K562 (cell line): Measurements from ENCODE around the gene WWOX. TPM values are rescaled to one million over a fixed set of nuclear protein-coding genes. Genes with fewer than 3 reads are reported as not detected.
A peak's percentile ranks its signal among the peaks of the same experiment; 100 is the strongest.

Experiments used
- ATF7 ChIP-seq: fragments of 450-650 bp; IDR thresholded peaks from 2 replicates; pipeline ENCODE4 v1.7.1; 2014; ENCODE audit warnings: mild to moderate bottlenecking, moderate library complexity
- BCOR ChIP-seq: fragments of 450-650 bp; IDR thresholded peaks from 2 replicates; pipeline ENCODE4 v1.6.1; 2016
- C11orf30 ChIP-seq: fragments of 450-650 bp; IDR thresholded peaks from 2 replicates; pipeline ENCODE4 v1.6.1; 2016; ENCODE audit warnings: low read depth, mild to moderate bottlenecking
- CREB1 ChIP-seq, 2 experiments: sonication (generic) in 1 of 2; formaldehyde crosslinking in 1 of 2; IDR thresholded peaks; 2 replicates each; pipeline versions ENCODE4 v1.6.1 to v1.8.0; 2012 to 2022; ENCODE audit warnings: inconsistent platforms in 1 of 2, mild to moderate bottlenecking in 1 of 2, missing genetic modification reagents in 1 of 2, moderate library complexity in 1 of 2
- DIDO1 ChIP-seq: fragments of 450-650 bp; IDR thresholded peaks from 2 replicates; pipeline ENCODE4 v1.6.1; 2016; ENCODE audit warnings: low read depth, missing biosample characterization, missing genetic modification characterization
- FOS ChIP-seq: IDR thresholded peaks from 3 replicates; pipeline ENCODE4 v1.6.1; 2011; ENCODE audit not compliant: insufficient read length; ENCODE audit errors: extremely low read depth
- FOXJ2 ChIP-seq: fragments of 200-800 bp; sonication (Bioruptor generic); IDR thresholded peaks from 2 replicates; pipeline ENCODE4 v1.6.1; 2016; ENCODE audit warnings: missing genetic modification characterization, missing compliant biosample characterization
- GABPA ChIP-seq: fragments of 200-800 bp; sonication (Bioruptor generic); conservative IDR thresholded peaks from 2 replicates; pipeline ENCODE4 v1.6.1; 2016; ENCODE audit warnings: low read depth, missing genetic modification characterization, missing compliant biosample characterization
- GABPB1 ChIP-seq: sonication (generic); formaldehyde crosslinking; IDR thresholded peaks from 2 replicates; pipeline ENCODE4 v1.8.0; 2022; ENCODE audit warnings: mild to moderate bottlenecking, missing genetic modification reagents
- KDM1A ChIP-seq, 2 experiments: fragments of 450-650 bp; IDR thresholded peaks; 2 replicates each; pipeline ENCODE4 v1.6.1; 2016; ENCODE audit warnings: mild to moderate bottlenecking in 2 of 2
- MBD2 ChIP-seq: sonication (generic); IDR thresholded peaks from 2 replicates; pipeline ENCODE4 v1.6.1; 2016; ENCODE audit warnings: low read depth, borderline replicate concordance
- NR2C2 ChIP-seq, 2 experiments: fragments of 200-800 bp in 1 of 2; sonication (Bioruptor generic) in 1 of 2; sonication (generic) in 1 of 2; formaldehyde crosslinking in 1 of 2; IDR thresholded peaks; 2 replicates each; pipeline versions ENCODE4 v1.6.1 to v1.8.0; 2016 to 2022; ENCODE audit warnings: mild to moderate bottlenecking in 1 of 2, missing compliant biosample characterization in 1 of 2, missing genetic modification characterization in 1 of 2, missing genetic modification reagents in 1 of 2
- POU5F1 ChIP-seq: fragments of 150-350 bp; IDR thresholded peaks from 2 replicates; pipeline ENCODE4 v1.6.1; 2014; ENCODE audit warnings: borderline replicate concordance, low read length, low read depth, mild to moderate bottlenecking; ENCODE audit not compliant: partially characterized antibody
- RFX7 ChIP-seq: fragments of 250-450 bp; sonication (Bioruptor Pico); IDR thresholded peaks from 2 replicates; pipeline ENCODE4 v1.5.1; 2021; ENCODE audit warnings: mild to moderate bottlenecking
- SIX5 ChIP-seq, 2 experiments: IDR thresholded peaks; 2 replicates each; pipeline ENCODE4 v1.6.1; 2011; ENCODE audit warnings: low read length in 2 of 2, borderline replicate concordance in 1 of 2, low read depth in 1 of 2, mild to moderate bottlenecking in 1 of 2, moderate library complexity in 1 of 2; ENCODE audit not compliant: insufficient read depth in 1 of 2
- SMAD4 ChIP-seq: fragments of 250-450 bp; sonication (Bioruptor Pico); conservative IDR thresholded peaks from 2 replicates; pipeline ENCODE4 v1.8.0; 2021; ENCODE audit warnings: inconsistent platforms, mild to moderate bottlenecking, moderate library complexity
- SMARCA5 ChIP-seq: fragments of 450-650 bp; IDR thresholded peaks from 2 replicates; pipeline ENCODE4 v1.6.1; 2016
- SOX6 ChIP-seq: fragments of 450-650 bp; IDR thresholded peaks from 2 replicates; pipeline ENCODE4 v1.6.1; 2014; ENCODE audit warnings: mild to moderate bottlenecking
- TRIM24 ChIP-seq, 2 experiments: fragments of 450-650 bp; IDR thresholded peaks; 2 replicates each; pipeline ENCODE4 v1.6.1; 2016
- ZBTB2 ChIP-seq: fragments of 450-650 bp; IDR thresholded peaks from 2 replicates; pipeline ENCODE4 v1.6.1; 2016; ENCODE audit warnings: antibody characterized with exemption
- ZNF311 ChIP-seq: fragments of 250-450 bp; sonication (Bioruptor Pico); IDR thresholded peaks from 2 replicates; pipeline ENCODE4 v1.4.0; 2020; ENCODE audit warnings: mild to moderate bottlenecking, moderate library complexity
- ZNF584 ChIP-seq: fragments of 200-800 bp; sonication (Bioruptor generic); IDR thresholded peaks from 2 replicates; pipeline ENCODE4 v1.6.1; 2016; ENCODE audit warnings: low read depth, mild to moderate bottlenecking, missing genetic modification characterization, missing compliant biosample characterization
- polyA plus RNA-seq, 8 experiments: library from polyadenylated mRNA; depleted of rRNA in 4 of 8; stranded (reverse) in 5 of 8; unstranded in 3 of 8; fragments of >200 nt; fragmentation: Nextera tagmentation in 2 of 8; fragmentation: Illumina TruSeq in 1 of 8; extraction: Ambion mirVana in 2 of 8; extraction: Trizol in 1 of 8; gene quantifications; 2 replicates each; pipeline versions ENCODE4 v1.2.1 to v1.2.3, GENCODE V29; 2011 to 2014; ENCODE audit warnings: inconsistent platforms in 1 of 8, missing spikeins in 1 of 8
- total RNA-seq, 7 experiments: library from RNA; depleted of rRNA in 6 of 7; stranded (reverse); fragments of >200 nt in 6 of 7; fragmentation: Illumina TruSeq in 2 of 7; extraction: Trizol in 2 of 7; gene quantifications; 2 replicates each; pipeline versions ENCODE4 v1.2.1 to v1.2.3, GENCODE V29; 2011 to 2021; ENCODE audit warnings: low replicate concordance in 1 of 7
- TF ChIP-seq, protein P1 (sequence below): fragments of 450-650 bp; formaldehyde crosslinking; IDR thresholded peaks from 2 replicates; pipeline ENCODE4 v1.4.0; 2020; ENCODE audit warnings: mild to moderate bottlenecking, mixed read lengths
- TF ChIP-seq, protein P2 (sequence below): sonication (generic); formaldehyde crosslinking; IDR thresholded peaks from 2 replicates; pipeline ENCODE4 v1.9.0; 2022; ENCODE audit warnings: mild to moderate bottlenecking, missing genetic modification reagents

WWOX gene
- total and polyA plus RNA-seq, 9 of the 15 experiments (the other 6 are each of a cell fraction or from before 2014, with no cell fraction given): 1.6 to 22.7 (median 8.1) TPM

GRCh38 chr16:78796221-78796866 lies 696.9 kb downstream of the WWOX start (continued):
- no peak for TF ChIP-seq NR2C2 (CRISPR knock-in tag; IDR thresholded peaks at IDR 0.05)
- peak; percentile 71 for TF ChIP-seq NR2C2 (tag; IDR thresholded peaks at IDR 0.05)
- no peak for TF ChIP-seq KDM1A (IDR thresholded peaks at IDR 0.05)
- no peak for TF ChIP-seq SOX6
- peak; percentile 71 for TF ChIP-seq GABPA (tag)
- TF ChIP-seq RFX7 (CRISPR knock-in tag): no peak
- no peak for TF ChIP-seq ZBTB2
- 0 out of 2 replicates have a peak, but pooled peaks have one; percentile 18 for TF ChIP-seq FOXJ2 (tag)
- TF ChIP-seq FOS: peak; percentile 88
- no peak for TF ChIP-seq SMAD4 (CRISPR knock-in tag)
- no peak for TF ChIP-seq SMARCA5
- peak; percentile 26; the same call in 1 of the 2 replicates for TF ChIP-seq GABPB1 (CRISPR knock-in tag)
- TF ChIP-seq, protein P1, sequence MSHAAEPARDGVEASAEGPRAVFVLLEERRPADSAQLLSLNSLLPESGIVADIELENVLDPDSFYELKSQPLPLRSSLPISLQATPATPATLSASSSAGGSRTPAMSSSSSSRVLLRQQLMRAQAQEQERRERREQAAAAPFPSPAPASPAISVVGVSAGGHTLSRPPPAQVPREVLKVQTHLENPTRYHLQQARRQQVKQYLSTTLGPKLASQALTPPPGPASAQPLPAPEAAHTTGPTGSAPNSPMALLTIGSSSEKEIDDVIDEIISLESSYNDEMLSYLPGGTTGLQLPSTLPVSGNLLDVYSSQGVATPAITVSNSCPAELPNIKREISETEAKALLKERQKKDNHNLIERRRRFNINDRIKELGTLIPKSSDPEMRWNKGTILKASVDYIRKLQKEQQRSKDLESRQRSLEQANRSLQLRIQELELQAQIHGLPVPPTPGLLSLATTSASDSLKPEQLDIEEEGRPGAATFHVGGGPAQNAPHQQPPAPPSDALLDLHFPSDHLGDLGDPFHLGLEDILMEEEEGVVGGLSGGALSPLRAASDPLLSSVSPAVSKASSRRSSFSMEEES (CRISPR knock-in tag): peak; percentile 98
- TF ChIP-seq ZNF584 (CRISPR knock-in tag): no peak
- TF ChIP-seq MBD2: peak; percentile 81; the same call in 1 of the 2 replicates
- peak; percentile 79 to 80 for TF ChIP-seq SIX5 (IDR thresholded peaks at IDR 0.05; ENCODE audit: borderline replicate concordance in 1 of 2, insufficient read depth in 1 of 2, low read depth in 1 of 2, low read length in 2 of 2)
- no peak for TF ChIP-seq BCOR
- TF ChIP-seq ZNF311 (CRISPR knock-in tag): no peak
- peak; percentile 49; the same call in 1 of the 2 replicates for TF ChIP-seq CREB1 (IDR thresholded peaks at IDR 0.05)
- no peak for TF ChIP-seq CREB1 (CRISPR knock-in tag; IDR thresholded peaks at IDR 0.05)
- peak; percentile 24; the same call in 1 of the 2 replicates for TF ChIP-seq DIDO1 (tag)
- no peak for TF ChIP-seq C11orf30
- peak; percentile 90 for TF ChIP-seq ATF7
- no peak for TF ChIP-seq POU5F1
- TF ChIP-seq, protein P2, sequence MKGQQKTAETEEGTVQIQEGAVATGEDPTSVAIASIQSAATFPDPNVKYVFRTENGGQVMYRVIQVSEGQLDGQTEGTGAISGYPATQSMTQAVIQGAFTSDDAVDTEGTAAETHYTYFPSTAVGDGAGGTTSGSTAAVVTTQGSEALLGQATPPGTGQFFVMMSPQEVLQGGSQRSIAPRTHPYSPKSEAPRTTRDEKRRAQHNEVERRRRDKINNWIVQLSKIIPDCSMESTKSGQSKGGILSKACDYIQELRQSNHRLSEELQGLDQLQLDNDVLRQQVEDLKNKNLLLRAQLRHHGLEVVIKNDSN (CRISPR knock-in tag): peak; percentile 88
- no peak for TF ChIP-seq TRIM24 (IDR thresholded peaks at IDR 0.05)
